T-helper 2 cell treated with Interferon-gamma antibody and Interleukin-4, amounts not matched to agents 100 ng/mL and 5 ng/mL, for 36 hours (primary cell): Measurements from ENCODE around the gene NME7. TPM values are rescaled to one million over a fixed set of nuclear protein-coding genes. Genes with fewer than 3 reads are reported as not detected.
"Not testable (repeated sequence)": the region's sequence is repeated elsewhere in the genome, so short reads cannot be mapped to it uniquely, and the experiment has no call there.

Experiments used
- intact Hi-C: fragments of 100-400 bp; cut with micrococcal nuclease; formaldehyde crosslinking; loops from one replicate; pipeline ENCODE4 v1.15.1; 2023
- total RNA-seq: library from RNA; stranded (reverse); gene quantifications from 2 replicates; pipeline ENCODE4 v1.2.3, GENCODE V29; 2022

NME7 gene
- total RNA-seq, 1 donor from 2014 or later, result 19.7 TPM

- intact Hi-C loops, result no loop called here
Observed at GRCh38 chr1:169240449-169241232, 127.0 kb downstream of the NME7 start.

- intact Hi-C loops, result no loop called here
Observed at GRCh38 chr1:169236880-169237279, 130.7 kb downstream of the NME7 start.

GRCh38 chr1:169236143-169236542, 131.5 kb downstream of the NME7 start:
- intact Hi-C loops, result no loop called here

GRCh38 chr1:169235568-169235967, 132.0 kb downstream of the NME7 start:
- intact Hi-C loops, result no loop called here

- intact Hi-C loops, result no loop called here
Observed at GRCh38 chr1:169234780-169235179, 132.8 kb downstream of the NME7 start.

GRCh38 chr1:169217636-169218035, 150.0 kb downstream of the NME7 start:
- intact Hi-C loops, result no loop called here

- intact Hi-C loops, result no loop called here
Observed at GRCh38 chr1:169214598-169214997, 153.0 kb downstream of the NME7 start.

- intact Hi-C loops, result no loop called here
Observed at GRCh38 chr1:169212088-169212487, 155.5 kb downstream of the NME7 start.

- intact Hi-C loops, result no loop called here
Observed at GRCh38 chr1:169207797-169208520, 159.6 kb downstream of the NME7 start.

GRCh38 chr1:169204157-169204556, 163.4 kb downstream of the NME7 start:
- intact Hi-C loops, result no loop called here

- intact Hi-C loops, result no loop called here
Observed at GRCh38 chr1:169202791-169203665, 164.6 kb downstream of the NME7 start.

GRCh38 chr1:169201084-169201619, 166.4 kb downstream of the NME7 start:
- intact Hi-C loops, result no loop called here

GRCh38 chr1:169200319-169200718, 167.3 kb downstream of the NME7 start:
- intact Hi-C loops, result no loop called here

GRCh38 chr1:169196581-169196980, 171.0 kb downstream of the NME7 start:
- intact Hi-C loops, result no loop called here

- intact Hi-C loops, result no loop called here
Observed at GRCh38 chr1:169196161-169196560, 171.4 kb downstream of the NME7 start.

- intact Hi-C loops, result no loop called here
Observed at GRCh38 chr1:169193191-169193850, 174.3 kb downstream of the NME7 start.

GRCh38 chr1:169186106-169186505, 181.5 kb downstream of the NME7 start:
- intact Hi-C loops, result no loop called here

- intact Hi-C loops, result no loop called here
Observed at GRCh38 chr1:169184812-169185211, 182.8 kb downstream of the NME7 start.

- intact Hi-C loops, result no loop called here
Observed at GRCh38 chr1:169180174-169180573, 187.4 kb downstream of the NME7 start.

GRCh38 chr1:169179431-169179830, 188.2 kb downstream of the NME7 start:
- intact Hi-C loops, result not testable (repeated sequence)

GRCh38 chr1:169175461-169175860, 192.1 kb downstream of the NME7 start:
- intact Hi-C loops, result no loop called here
